ENCODE data around the gene MEX3A. TPM values are rescaled to one million over a fixed set of nuclear protein-coding genes. Genes with fewer than 3 reads are reported as not detected.
A peak's percentile ranks its signal among the peaks of the same experiment; 100 is the strongest.

Gene MEX3A
- total RNA-seq, 1 experiment from 2014 or later: 79.1 TPM

GRCh38 chr1:156114101-156114918, 32.0 kb upstream of the MEX3A start, which contains the start of gene LMNA (continued):
- TF ChIP-seq ZSCAN18 (CRISPR knock-in tag; IDR thresholded peaks at IDR 0.05): no peak
- 0 out of 2 replicates have a peak, but pooled peaks have one; percentile 35 for TF ChIP-seq NFE2L1 (CRISPR knock-in tag; IDR thresholded peaks at IDR 0.05)
- TF ChIP-seq ERG (CRISPR knock-in tag; IDR thresholded peaks at IDR 0.05): no peak
- TF ChIP-seq PREB (CRISPR knock-in tag; IDR thresholded peaks at IDR 0.05; ENCODE audit: borderline replicate concordance): no peak
- no peak for TF ChIP-seq EMX1 (CRISPR knock-in tag; IDR thresholded peaks at IDR 0.05)
- no peak for TF ChIP-seq JAZF1 (CRISPR knock-in tag; IDR thresholded peaks at IDR 0.05)
- peak; percentile 74; the same call in 1 of the 2 replicates for TF ChIP-seq ZNF281 (CRISPR knock-in tag; IDR thresholded peaks at IDR 0.05)
- TF ChIP-seq ZNF416 (CRISPR knock-in tag; IDR thresholded peaks at IDR 0.05): no peak
- TF ChIP-seq SMAD3 (CRISPR knock-in tag; IDR thresholded peaks at IDR 0.05; ENCODE audit: borderline replicate concordance): no peak
- TF ChIP-seq ZBTB43 (CRISPR knock-in tag; IDR thresholded peaks at IDR 0.05): no peak
- TF ChIP-seq HMGXB4 (CRISPR knock-in tag; IDR thresholded peaks at IDR 0.05): peak; percentile 82; the same call in 1 of the 2 replicates
- no peak; the same call in 1 of the 2 replicates for TF ChIP-seq SP1 (CRISPR knock-in tag; conservative IDR thresholded peaks at IDR 0.05)
- no peak for TF ChIP-seq NR2C2 (CRISPR knock-in tag; IDR thresholded peaks at IDR 0.05)
- no peak for TF ChIP-seq NFYB (CRISPR knock-in tag; conservative IDR thresholded peaks at IDR 0.05; ENCODE audit: low read depth)
- TF ChIP-seq ETV6 (CRISPR knock-in tag; IDR thresholded peaks at IDR 0.05): peak; percentile 39; the same call in 1 of the 2 replicates
- TF ChIP-seq RELA (CRISPR knock-in tag; IDR thresholded peaks at IDR 0.05; ENCODE audit: borderline replicate concordance): no peak
- no peak for TF ChIP-seq ATF1 (CRISPR knock-in tag; IDR thresholded peaks at IDR 0.05)
- no peak for TF ChIP-seq IRF1 (CRISPR knock-in tag; IDR thresholded peaks at IDR 0.05)
- no peak for TF ChIP-seq ZNF671 (CRISPR knock-in tag; IDR thresholded peaks at IDR 0.05)
- 0 out of 2 replicates have a peak, but pooled peaks have one; percentile 68 for TF ChIP-seq ELF4 (CRISPR knock-in tag; IDR thresholded peaks at IDR 0.05; ENCODE audit: low read depth)
- TF ChIP-seq IRF2 (CRISPR knock-in tag; IDR thresholded peaks at IDR 0.05; ENCODE audit: borderline replicate concordance, low read depth): no peak

All from WTC11 (cell line).